Astrocyte of the cerebellum (primary cell): ENCODE measurements around the gene SKIC2.
"Not testable (repeated sequence)": the region's sequence is repeated elsewhere in the genome, so short reads cannot be mapped to it uniquely, and the experiment has no call there.

Experiments
- DNase-seq: peaks from one replicate; pipeline ENCODE4 v3.0.0-alpha.2; 2011; ENCODE audit warnings: low read depth
- H3K4me3 ChIP-seq: 2 replicates; pipeline ENCODE4 v1.5.1; 2011; ENCODE audit warnings: mild to moderate bottlenecking, low read depth, low read length, moderate library complexity
- in situ Hi-C: cut with HindIII; loops from 2 replicates; pipeline ENCODE4 v1.10.0; 2017; ENCODE audit warnings: low sequenced_read_pairs
- TF ChIP-seq, protein P1 (sequence below): IDR thresholded peaks from 2 replicates; pipeline ENCODE4 v1.5.1; 2012; ENCODE audit warnings: low read length, low read depth, moderate library complexity, mild to moderate bottlenecking; ENCODE audit errors: missing control alignments

SKIC2 gene

DNA sequence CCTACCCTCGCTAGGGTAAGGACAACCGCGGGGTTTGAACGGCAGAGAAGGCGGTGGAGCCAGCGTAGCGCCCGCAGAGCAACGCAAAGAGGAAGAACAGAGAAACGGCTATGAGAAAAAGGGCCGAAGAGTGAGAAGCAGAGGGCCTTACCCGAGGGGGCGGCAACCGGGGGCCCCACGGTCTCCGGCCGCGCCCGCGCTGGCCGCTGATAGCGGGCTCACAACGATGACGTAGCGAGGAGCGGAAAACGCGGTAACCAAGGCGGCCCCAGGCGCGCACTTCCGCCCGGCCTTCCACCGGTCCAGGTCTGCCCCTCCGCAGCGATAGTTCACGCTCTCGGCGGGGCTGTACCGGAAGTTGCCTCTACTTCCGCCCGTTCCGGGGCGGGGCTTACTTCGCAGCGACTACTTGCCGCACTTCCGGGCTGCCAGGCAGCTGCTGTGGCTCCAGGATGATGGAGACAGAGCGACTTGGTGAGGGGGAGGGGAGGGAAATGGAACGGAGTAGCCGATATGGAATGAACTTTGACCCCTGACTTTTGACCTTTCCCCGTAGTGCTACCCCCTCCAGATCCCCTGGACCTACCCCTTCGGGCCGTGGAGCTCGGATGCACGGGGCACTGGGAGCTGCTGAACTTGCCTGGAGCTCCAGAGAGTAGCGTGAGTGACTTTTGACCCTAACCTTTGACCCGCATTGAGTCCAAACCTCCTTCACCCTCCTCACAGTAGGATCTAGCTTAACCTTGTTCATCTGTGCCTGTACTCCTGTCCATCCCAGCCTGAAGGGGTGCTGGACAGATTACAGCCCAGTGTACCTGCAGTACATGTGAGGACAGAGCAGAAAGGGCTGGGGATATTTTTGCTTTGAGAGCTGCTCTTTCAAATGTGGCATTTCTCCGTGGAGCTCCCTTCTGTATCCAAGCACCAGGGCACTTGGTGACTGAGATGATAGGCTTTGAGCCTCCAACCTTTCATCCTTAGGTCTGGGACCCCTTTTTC lies at the start of gene SKIC2, which contains the start of gene NELFE:
Gene SKIC2 (plus strand): TSS at position 435 of the 999 bp plus-strand sequence. CDS start 18 bp downstream, at position 453.
Gene NELFE (minus strand): TSS at position 231 of the 999 bp plus-strand sequence. CDS start 525 bp downstream, outside the sequence.
- in situ Hi-C loops: no loop called here
- DNase-seq: peak; percentile 92
- H3K4me3 ChIP-seq: peak within 1 kb of the TSS; percentile 100
- TF ChIP-seq, protein P1, sequence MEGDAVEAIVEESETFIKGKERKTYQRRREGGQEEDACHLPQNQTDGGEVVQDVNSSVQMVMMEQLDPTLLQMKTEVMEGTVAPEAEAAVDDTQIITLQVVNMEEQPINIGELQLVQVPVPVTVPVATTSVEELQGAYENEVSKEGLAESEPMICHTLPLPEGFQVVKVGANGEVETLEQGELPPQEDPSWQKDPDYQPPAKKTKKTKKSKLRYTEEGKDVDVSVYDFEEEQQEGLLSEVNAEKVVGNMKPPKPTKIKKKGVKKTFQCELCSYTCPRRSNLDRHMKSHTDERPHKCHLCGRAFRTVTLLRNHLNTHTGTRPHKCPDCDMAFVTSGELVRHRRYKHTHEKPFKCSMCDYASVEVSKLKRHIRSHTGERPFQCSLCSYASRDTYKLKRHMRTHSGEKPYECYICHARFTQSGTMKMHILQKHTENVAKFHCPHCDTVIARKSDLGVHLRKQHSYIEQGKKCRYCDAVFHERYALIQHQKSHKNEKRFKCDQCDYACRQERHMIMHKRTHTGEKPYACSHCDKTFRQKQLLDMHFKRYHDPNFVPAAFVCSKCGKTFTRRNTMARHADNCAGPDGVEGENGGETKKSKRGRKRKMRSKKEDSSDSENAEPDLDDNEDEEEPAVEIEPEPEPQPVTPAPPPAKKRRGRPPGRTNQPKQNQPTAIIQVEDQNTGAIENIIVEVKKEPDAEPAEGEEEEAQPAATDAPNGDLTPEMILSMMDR: no peak

DNA sequence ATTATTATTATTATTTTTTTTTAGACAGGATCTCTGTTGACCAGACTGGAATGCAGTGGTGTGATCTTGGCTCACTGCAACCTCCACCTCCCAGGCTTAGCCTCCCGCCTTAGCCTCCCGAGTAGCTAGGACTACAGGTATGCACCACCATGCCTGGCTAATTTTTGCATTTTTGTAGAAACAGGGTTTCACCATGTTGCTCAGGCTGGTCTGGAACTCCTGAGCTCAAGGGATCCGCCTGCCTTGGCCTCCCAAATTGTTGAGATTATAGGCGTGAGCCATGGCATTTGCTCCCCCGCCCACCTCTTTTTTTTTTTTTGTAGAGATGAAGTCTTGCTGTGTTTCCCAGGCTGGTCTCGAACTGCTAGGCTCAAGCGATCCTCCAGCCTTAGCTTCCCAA lies 49.7 kb upstream of the SKIC2 start:
- DNase-seq, in situ Hi-C loops, H3K4me3 ChIP-seq: not testable (repeated sequence)

DNA sequence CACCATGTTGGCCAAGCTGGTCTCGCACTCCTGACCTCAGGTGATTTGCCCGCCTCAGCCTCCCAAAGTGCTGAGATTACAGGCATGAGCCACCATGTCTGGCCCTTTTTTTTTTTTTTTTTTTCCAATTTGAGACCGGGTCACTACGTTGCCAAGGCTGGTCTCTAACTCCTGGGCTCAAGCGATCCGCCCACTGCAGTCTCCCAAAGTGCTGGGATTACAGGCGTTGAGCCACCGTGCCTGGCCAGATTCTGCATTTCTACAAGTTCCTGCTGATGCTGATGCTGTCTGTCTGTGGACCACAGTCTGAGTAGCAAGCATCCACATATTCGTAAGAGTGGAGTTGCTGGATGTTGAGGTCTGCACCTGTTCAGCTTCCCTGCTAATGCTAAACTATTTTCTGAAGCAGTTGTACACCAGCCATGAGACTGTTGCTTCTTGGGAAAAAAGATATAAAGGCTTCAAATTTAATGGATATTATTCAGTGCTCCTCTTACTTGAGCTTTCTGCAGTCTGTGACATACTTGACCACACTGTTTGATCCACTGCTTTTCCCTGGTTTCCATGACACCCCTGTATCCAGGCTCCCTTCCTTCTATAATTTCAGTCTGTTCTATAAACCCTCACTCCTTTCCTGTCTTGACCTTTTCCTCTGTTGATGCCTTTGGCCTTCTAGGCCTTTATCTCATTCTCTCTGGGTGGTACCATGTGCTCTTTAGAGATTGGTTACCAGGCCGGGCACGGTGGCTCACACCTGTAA lies 47.0 kb upstream of the SKIC2 start:
- in situ Hi-C loops: no loop called here
- no peak for DNase-seq
- no peak overlapping the region for H3K4me3 ChIP-seq
- TF ChIP-seq, protein P1: no peak

DNA sequence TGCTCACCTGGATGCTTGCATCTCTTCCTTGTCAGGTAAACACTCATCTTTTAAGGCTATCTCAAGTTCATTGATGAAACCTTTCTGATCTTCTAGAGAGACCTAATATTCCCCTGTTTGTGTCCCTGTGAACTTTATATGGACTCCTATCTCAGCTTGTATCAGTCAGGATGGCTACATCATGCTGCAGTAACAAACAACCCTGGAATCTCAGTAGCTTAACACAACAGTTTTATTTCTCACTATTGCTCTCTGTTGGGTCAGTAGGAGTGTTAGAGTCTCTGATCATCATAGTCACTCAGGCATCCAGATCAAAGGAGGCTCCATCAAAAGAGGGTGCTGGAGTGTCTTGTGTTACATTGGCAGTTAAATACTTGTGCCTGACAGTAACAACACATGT lies 43.6 kb upstream of the SKIC2 start:
- no peak for DNase-seq
- H3K4me3 ChIP-seq: no peak overlapping the region
- TF ChIP-seq, protein P1: no peak
- in situ Hi-C loops: no loop called here

DNA sequence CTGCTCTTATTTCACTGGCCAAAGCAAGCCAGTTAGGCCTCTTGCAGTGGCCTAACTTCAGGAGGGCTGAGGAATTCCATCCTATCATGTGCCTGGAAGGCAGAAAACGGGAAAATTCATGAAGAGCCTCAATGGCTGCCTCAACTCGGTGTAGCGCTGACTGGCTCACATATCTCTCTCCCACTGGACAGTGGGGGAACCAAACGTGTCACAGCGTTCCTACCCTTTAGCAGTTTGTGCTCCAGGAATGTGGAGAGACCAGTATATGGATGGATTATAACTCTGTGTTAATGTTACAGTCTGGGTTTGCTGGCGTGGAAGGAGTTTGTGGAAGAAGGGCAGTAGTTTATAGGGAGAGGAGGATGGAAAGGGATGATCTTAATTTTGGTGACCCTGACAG lies 43.2 kb upstream of the SKIC2 start:
- H3K4me3 ChIP-seq: no peak overlapping the region
- DNase-seq: no peak
- TF ChIP-seq, protein P1: no peak
- in situ Hi-C loops: no loop called here

DNA sequence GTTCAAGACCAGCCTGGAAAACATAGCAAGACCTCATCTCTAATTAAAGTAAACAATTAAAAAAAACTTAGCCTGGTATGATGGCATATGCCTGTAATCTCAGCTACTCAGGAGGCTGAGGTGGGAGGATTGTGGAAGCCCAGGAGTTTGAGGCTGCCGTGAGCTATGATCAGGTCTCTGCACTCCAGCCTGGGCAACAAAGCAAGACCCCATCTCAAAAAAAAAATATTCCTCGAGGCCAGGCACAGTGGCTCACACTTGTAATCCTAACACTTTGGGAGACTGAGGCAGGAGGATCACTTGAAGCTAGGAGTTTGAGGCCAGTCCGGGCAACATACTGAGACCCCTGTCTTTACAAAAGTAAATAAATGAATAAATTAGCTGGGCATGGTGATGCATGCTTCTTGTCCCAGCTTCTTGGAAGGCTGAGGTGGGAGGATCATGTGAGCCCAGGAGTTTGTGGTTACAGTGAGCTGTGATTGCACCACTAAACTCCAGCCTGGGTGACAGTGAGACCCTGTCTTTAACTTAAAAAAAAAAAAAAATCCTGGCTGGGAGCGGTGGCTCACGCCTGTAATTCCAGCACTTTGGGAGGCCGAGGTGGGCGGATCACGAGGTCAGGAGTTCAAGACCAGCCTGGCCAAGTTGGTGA lies 40.8 kb upstream of the SKIC2 start:
- DNase-seq: no peak
- TF ChIP-seq, protein P1: no peak
- in situ Hi-C loops: no loop called here
- no peak overlapping the region for H3K4me3 ChIP-seq
